NB4 (cell line): ENCODE measurements around the gene EIF3A.

ENCODE experiments used
- CTCF ChIP-seq: IDR thresholded peaks from one replicate; pipeline ENCODE4 v1.5.1; 2012; ENCODE audit warnings: low read depth, low read length
- MAX ChIP-seq: IDR thresholded peaks from 2 replicates; pipeline ENCODE4 v1.6.1; 2011; ENCODE audit warnings: low read depth, low read length

GRCh38 chr10:119049777-119050176 lies 30.8 kb downstream of the EIF3A start:
- no peak for TF ChIP-seq CTCF
- TF ChIP-seq MAX, result no peak
